Activated T-helper 17 cell treated with anti-CD3 and anti-CD28 coated beads, Interleukin-2, amount 50 U/mL, for 72 hours (primary cell): Measurements from ENCODE around the gene CSF2. TPM values are rescaled to one million over a fixed set of nuclear protein-coding genes. Genes with fewer than 3 reads are reported as not detected.

Experiments used
- ATAC-seq: fragments of 150-1000 bp; cut with Tn5 transposase; replicated peaks from 2 replicates; pipeline ENCODE4 v1.10.0; 2021; ENCODE audit warnings: mild to moderate bottlenecking, moderate library complexity
- H3K27ac Mint-ChIP-seq: one replicate; pipeline ENCODE4 v1.8.0; 2022; ENCODE audit warnings: mixed read lengths
- H3K27me3 Mint-ChIP-seq: one replicate; pipeline ENCODE4 v1.8.0; 2022; ENCODE audit warnings: mixed read lengths
- H3K36me3 Mint-ChIP-seq: one replicate; pipeline ENCODE4 v1.8.0; 2022; ENCODE audit warnings: low read depth, mild to moderate bottlenecking, mixed read lengths
- H3K4me1 Mint-ChIP-seq: one replicate; pipeline ENCODE4 v1.8.0; 2022; ENCODE audit warnings: mixed read lengths
- H3K4me3 Mint-ChIP-seq: one replicate; pipeline ENCODE4 v1.8.0; 2022; ENCODE audit warnings: mild to moderate bottlenecking, mixed read lengths
- H3K9me3 Mint-ChIP-seq: one replicate; pipeline ENCODE4 v1.8.0; 2022; ENCODE audit warnings: mixed read lengths
- total RNA-seq, 2 donors: library from RNA; stranded (reverse); gene quantifications; one replicate each; pipeline ENCODE4 v1.2.3, GENCODE V29; 2022

Gene CSF2
- total RNA-seq, 2 donors from 2014 or later: 14.6 to 159 TPM

DNA sequence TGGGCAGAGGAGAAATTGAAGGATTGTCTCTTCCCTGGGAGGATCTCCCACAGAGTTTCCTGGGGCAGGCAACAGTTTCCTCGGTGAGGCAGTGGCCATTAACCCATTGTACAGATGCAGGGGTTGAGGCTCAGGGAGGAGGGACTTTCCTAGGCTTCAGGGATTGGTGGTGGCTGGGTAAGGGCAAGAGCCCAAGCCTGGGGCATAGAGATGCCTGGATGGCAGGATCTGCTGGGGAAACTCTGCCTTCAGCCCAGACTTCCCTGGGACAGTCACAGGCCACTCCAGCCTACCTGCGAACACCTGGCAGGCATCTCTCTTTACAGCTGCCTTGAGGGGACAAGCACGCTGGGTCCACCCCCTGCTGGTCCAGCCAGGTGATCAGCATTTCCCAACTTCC, 3.6 kb upstream of the CSF2 start:
- no peak overlapping the region for H3K27ac Mint-ChIP-seq
- ATAC-seq: no peak
- peaks cover 35% of the 10 kb centered on the region for H3K4me1 Mint-ChIP-seq
- H3K36me3 Mint-ChIP-seq: peaks cover 14% of the 10 kb centered on the region
- no peaks in the 10 kb centered on the region for H3K27me3 Mint-ChIP-seq
- no peak overlapping the region for H3K4me3 Mint-ChIP-seq
- no peaks in the 10 kb centered on the region for H3K9me3 Mint-ChIP-seq

GRCh38 chr5:132070460-132071337, 2.9 kb upstream of the CSF2 start:
- Mint-ChIP-seq H3K27ac (peak overlapping the region; percentile 10), H3K27me3 (no peaks in the 10 kb centered on the region), H3K4me1 (peaks cover 31% of the 10 kb centered on the region), H3K4me3 (peak overlapping the region; percentile 37), H3K36me3 (peaks cover 21% of the 10 kb centered on the region), H3K9me3 (no peaks in the 10 kb centered on the region)
- ATAC-seq: peak; percentile 74

- peak overlapping the region; percentile 37 for H3K4me3 Mint-ChIP-seq
- H3K9me3 Mint-ChIP-seq: no peaks in the 10 kb centered on the region
- peaks cover 27% of the 10 kb centered on the region for H3K36me3 Mint-ChIP-seq
- peak overlapping the region; percentile 10 for H3K27ac Mint-ChIP-seq
- H3K27me3 Mint-ChIP-seq: no peaks in the 10 kb centered on the region
- ATAC-seq: no peak
- peaks cover 24% of the 10 kb centered on the region for H3K4me1 Mint-ChIP-seq
Measured at GRCh38 chr5:132071338-132071707, 2.3 kb upstream of the CSF2 start.

DNA sequence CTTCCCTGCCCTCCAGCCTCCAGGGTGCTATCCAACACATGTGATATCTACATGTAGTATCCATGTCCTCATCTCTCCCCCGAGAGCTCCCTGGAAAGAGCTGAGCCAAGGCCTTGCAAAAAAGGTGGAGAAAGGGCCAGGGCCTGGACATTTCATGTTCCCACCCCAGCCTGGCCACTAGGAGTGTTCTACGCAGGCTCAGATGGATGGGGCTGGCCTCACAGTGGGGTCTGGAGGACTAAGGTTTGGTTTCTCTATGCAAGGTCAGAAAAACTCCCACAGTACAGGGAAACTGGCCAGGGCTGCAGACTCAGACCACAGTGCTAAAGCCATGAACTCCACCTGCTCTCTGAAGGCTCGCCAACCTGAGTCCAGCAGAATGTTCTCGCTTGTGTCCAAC, 1.5 kb upstream of the CSF2 start:
- Mint-ChIP-seq H3K9me3 (no peaks in the 10 kb centered on the region), H3K4me1 (peaks cover 26% of the 10 kb centered on the region), H3K27ac (no peak overlapping the region), H3K4me3 (peak overlapping the region; percentile 75), H3K27me3 (no peaks in the 10 kb centered on the region), H3K36me3 (peaks cover 33% of the 10 kb centered on the region)
- ATAC-seq: no peak

DNA sequence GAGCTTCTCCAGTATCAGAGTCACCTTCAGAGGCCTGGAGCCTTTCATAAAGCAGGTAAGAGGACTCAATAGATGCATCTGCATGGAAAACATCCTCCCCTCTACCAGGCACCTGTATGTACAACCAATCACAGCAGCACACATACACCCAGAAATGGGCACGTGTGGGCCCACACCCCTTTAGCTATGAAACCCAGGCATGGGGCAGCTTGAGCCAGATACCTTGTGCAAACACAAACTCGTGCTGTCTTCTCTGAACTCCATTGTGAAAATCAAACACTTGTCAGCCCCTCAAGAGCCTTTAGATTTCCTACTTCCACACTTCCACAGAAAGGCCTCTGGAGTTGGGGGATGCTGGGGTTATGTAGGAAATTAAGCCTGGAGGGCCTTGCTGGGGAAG, 1.1 kb upstream of the CSF2 start:
- no peak for ATAC-seq
- Mint-ChIP-seq H3K9me3 (no peaks in the 10 kb centered on the region), H3K27ac (no peak overlapping the region), H3K4me3 (peak overlapping the region; percentile 75), H3K27me3 (no peaks in the 10 kb centered on the region), H3K36me3 (peaks cover 33% of the 10 kb centered on the region), H3K4me1 (peaks cover 28% of the 10 kb centered on the region)

GRCh38 chr5:132074091-132074771, 642 bp downstream of the CSF2 start:
- H3K9me3 Mint-ChIP-seq: no peaks in the 10 kb centered on the region
- H3K36me3 Mint-ChIP-seq: peaks cover 33% of the 10 kb centered on the region
- H3K4me3 Mint-ChIP-seq: peak overlapping the region; percentile 75
- ATAC-seq: no peak
- H3K27ac Mint-ChIP-seq: peak overlapping the region; percentile 61
- H3K27me3 Mint-ChIP-seq: no peaks in the 10 kb centered on the region
- H3K4me1 Mint-ChIP-seq: peaks cover 35% of the 10 kb centered on the region

- H3K27me3 Mint-ChIP-seq: no peaks in the 10 kb centered on the region
- peak overlapping the region; percentile 75 for H3K4me3 Mint-ChIP-seq
- peaks cover 36% of the 10 kb centered on the region for H3K4me1 Mint-ChIP-seq
- peak; percentile 59 for ATAC-seq
- H3K36me3 Mint-ChIP-seq: peaks cover 33% of the 10 kb centered on the region
- H3K27ac Mint-ChIP-seq: peak overlapping the region; percentile 65
- H3K9me3 Mint-ChIP-seq: no peaks in the 10 kb centered on the region
Measured at GRCh38 chr5:132074772-132075718, 1.5 kb downstream of the CSF2 start.

- Mint-ChIP-seq H3K27me3 (no peaks in the 10 kb centered on the region), H3K4me3 (peak overlapping the region; percentile 75), H3K36me3 (peaks cover 33% of the 10 kb centered on the region), H3K4me1 (peaks cover 35% of the 10 kb centered on the region), H3K27ac (peak overlapping the region; percentile 65), H3K9me3 (no peaks in the 10 kb centered on the region)
- no peak for ATAC-seq
Measured at GRCh38 chr5:132075719-132076077, 2.1 kb downstream of the CSF2 start.

- Mint-ChIP-seq H3K4me3 (peak overlapping the region; percentile 75), H3K4me1 (peaks cover 30% of the 10 kb centered on the region), H3K27me3 (no peaks in the 10 kb centered on the region), H3K36me3 (peaks cover 33% of the 10 kb centered on the region), H3K9me3 (no peaks in the 10 kb centered on the region), H3K27ac (peak overlapping the region; percentile 65)
- ATAC-seq: peak; percentile 20
Measured at GRCh38 chr5:132076202-132076830, 2.7 kb downstream of the CSF2 start.

- Mint-ChIP-seq H3K36me3 (peaks cover 33% of the 10 kb centered on the region), H3K4me3 (peak overlapping the region; percentile 75), H3K27ac (peak overlapping the region; percentile 53), H3K27me3 (no peaks in the 10 kb centered on the region), H3K4me1 (peaks cover 30% of the 10 kb centered on the region), H3K9me3 (no peaks in the 10 kb centered on the region)
- ATAC-seq: no peak
Measured at GRCh38 chr5:132076983-132077382, 3.4 kb downstream of the CSF2 start.

GRCh38 chr5:132079081-132079480, 5.5 kb downstream of the CSF2 start:
- Mint-ChIP-seq H3K4me1 (peaks cover 33% of the 10 kb centered on the region), H3K27me3 (no peaks in the 10 kb centered on the region), H3K36me3 (peaks cover 27% of the 10 kb centered on the region), H3K9me3 (no peaks in the 10 kb centered on the region), H3K27ac (peak overlapping the region; percentile 19), H3K4me3 (no peak overlapping the region)
- ATAC-seq: no peak

DNA sequence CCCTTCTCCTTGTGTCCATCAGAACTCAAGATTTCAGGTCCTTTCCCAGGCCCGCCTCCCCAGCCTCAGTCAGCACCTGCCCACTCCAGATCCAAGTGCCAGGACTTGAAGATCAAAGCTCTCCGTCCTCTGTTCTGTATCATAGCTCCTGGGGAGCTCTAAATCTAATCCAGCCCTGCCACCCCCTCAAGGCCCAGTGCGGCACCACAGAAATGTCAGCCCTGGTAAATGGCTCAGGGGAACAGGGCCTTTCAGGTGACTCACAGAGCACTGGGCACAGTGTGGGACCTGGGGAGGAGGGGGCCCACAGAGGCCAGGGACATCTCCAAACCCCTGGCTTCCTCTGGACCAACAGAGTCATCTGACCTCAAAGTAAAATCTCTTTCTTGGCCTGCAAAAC, 6.0 kb downstream of the CSF2 start:
- Mint-ChIP-seq H3K4me1 (peaks cover 33% of the 10 kb centered on the region), H3K27ac (no peak overlapping the region), H3K36me3 (peaks cover 24% of the 10 kb centered on the region), H3K27me3 (no peaks in the 10 kb centered on the region), H3K4me3 (no peak overlapping the region), H3K9me3 (no peaks in the 10 kb centered on the region)
- ATAC-seq: no peak

DNA sequence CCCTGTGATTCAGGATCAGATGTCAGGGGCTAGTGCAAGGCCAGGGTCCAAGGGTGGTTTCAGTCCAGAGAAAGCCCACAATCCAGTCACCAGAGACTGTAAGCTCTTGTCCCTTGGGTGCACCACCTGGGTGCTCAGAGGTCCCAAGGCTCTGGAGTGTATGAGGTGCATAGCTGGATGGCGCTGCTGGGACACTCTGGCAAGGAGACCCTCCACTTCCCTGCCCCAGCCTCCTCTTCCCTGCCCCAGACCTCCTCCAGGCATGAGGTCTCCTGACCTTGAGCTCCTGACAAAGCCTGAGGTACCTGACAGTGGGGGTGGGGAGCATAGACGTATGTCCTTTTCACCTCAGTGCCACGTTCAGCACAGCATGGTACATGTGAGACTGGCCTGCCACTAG, 7.0 kb downstream of the CSF2 start:
- ATAC-seq: no peak
- peaks cover 14% of the 10 kb centered on the region for H3K36me3 Mint-ChIP-seq
- H3K4me1 Mint-ChIP-seq: peaks cover 40% of the 10 kb centered on the region
- no peak overlapping the region for H3K27ac Mint-ChIP-seq
- H3K27me3 Mint-ChIP-seq: no peaks in the 10 kb centered on the region
- H3K4me3 Mint-ChIP-seq: no peak overlapping the region
- no peaks in the 10 kb centered on the region for H3K9me3 Mint-ChIP-seq

DNA sequence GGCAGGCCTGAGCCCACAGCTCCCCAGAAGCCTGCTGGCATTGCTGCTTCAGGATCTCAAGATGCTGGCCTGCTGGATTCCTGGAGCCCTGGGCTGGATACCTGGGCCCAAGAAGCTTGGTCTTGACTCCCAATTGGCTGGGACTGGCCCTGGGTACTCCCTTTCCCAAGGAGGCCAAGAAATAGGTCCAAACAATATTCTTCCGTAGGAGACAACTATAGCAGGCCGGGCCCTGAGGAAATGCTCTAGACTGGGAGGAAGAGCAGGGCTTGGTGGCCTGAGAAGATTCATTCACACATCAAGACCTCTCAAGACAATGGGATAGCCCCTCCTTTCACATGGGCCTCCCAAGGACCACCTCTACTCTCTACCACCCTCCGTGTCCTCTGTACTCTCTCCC, 7.9 kb downstream of the CSF2 start:
- H3K36me3 Mint-ChIP-seq: peaks cover 6% of the 10 kb centered on the region
- peaks cover 45% of the 10 kb centered on the region for H3K4me1 Mint-ChIP-seq
- H3K4me3 Mint-ChIP-seq: no peak overlapping the region
- H3K9me3 Mint-ChIP-seq: no peaks in the 10 kb centered on the region
- H3K27ac Mint-ChIP-seq: peak overlapping the region; percentile 42
- ATAC-seq: no peak
- H3K27me3 Mint-ChIP-seq: no peaks in the 10 kb centered on the region
